HG02840 (cell line): Measurements from ENCODE around the gene MUS81.

Experiments
- ATAC-seq: cut with Tn5 transposase; IDR thresholded peaks from one replicate; pipeline ENCODE4 v1.9.1; 2021; ENCODE audit warnings: mild to moderate bottlenecking, moderate library complexity, moderate number of reproducible peaks; ENCODE audit not compliant: unreplicated experiment, low FRiP score

Gene MUS81

DNA sequence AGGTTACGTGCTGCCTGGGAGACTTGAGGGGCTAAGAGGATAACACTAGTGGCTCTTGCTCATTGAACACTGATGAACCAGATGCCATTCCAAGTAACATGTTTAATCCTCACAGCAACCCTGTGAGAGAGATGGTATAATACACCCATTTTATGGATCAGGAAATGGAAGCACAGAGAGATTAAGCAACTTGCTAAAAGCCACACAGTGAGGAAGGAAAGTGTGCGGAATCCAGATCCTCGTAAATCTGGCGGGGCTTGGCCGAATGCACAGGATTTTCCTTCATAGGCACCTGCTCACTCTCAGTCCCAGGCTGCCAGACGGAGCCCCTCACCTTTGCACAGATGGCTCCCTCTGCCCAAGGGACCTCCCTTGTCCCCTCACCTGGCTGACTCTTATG is 47.6 kb downstream of the MUS81 start:
- no peak for ATAC-seq

DNA sequence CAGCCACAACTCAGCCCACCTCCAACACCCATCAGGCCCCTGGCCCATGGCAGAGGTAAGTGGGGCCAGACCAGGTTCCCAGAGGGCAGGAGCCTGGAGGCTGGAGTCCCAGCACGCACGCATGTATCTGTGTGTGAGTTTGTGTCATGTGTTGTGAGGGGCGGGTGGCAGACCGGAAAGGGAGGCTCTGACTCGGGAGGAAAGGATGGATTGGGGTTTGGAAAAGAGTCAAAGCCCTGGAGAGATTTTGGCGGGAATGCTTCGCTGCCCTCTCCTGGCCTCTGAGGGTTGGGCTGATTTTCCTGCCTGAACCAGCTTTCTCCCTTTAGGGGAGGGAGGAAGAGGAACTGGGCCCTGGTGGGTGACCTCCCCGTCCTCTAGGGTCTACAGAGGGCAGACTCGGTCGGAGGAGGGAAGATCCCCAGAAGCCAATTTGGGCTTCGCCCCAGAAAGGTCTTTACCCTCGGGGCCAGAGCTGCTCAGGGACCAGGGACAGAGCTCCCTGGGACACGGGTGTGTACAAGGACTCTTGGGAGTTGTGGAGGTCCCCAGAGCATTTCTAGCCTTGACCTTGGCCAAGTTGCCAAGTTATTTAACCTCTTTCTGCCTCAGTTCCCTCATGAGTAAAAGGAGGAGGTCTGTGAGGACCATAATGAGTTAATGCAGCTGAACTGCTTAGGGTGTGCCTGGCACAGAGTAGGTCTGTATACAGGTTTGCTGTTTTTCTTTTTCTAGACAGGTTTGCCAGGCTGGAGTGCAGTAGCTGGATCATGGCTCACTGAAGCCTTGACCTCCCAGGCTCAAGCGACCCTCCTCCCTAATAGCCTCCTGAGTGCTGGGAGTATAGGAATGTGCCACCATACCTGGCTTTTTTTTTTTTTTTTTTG is 51.7 kb downstream of the MUS81 start:
- ATAC-seq = no peak

DNA sequence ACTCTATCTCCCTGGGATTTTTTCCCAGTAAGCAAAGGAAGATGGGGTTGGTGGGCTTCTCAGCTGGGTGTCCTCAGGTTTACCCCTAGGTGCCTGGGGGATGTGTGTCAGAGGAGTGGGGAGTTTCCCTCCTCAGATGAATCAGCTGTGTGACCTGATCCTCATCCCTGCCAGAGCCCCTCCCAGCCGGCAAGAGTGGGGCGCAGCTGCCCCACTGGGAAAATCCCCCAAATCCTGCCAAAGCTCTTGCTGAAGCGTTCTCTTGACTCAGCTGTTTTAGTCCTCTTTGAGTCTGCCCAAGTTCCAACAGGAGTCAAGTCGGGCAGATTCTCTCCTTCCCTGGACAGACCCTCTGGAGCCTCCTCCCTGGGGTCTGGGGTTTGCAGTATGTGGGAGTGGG is 52.6 kb downstream of the MUS81 start:
- ATAC-seq = no peak

GRCh38 chr11:65915101-65915820 is 55.0 kb downstream of the MUS81 start:
- no peak for ATAC-seq

DNA sequence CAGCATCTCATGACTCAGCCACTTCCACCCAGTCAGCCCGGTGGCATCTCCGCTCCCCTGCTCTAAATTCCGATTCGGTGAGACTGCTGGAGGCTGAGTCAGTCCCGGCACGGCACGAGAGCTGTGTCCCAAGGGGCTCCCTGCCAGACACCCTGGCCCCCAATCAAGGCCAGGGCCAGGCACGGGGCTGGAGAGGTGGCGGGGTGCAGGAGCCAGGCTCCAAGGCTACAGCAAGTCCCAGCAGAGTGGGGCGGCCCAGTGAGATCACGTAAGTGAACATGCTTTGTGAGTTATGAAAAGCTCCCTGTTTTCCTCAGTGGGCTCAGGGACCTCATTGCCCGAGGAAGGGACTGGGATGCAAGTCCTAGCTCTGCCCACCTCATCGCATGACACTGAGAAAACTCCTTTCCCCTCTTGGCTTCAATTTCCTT is 55.6 kb downstream of the MUS81 start:
- ATAC-seq = no peak
